Measurements from ENCODE around the gene MKRN2. TPM values are rescaled to one million over a fixed set of nuclear protein-coding genes. Genes with fewer than 3 reads are reported as not detected.
A peak's percentile ranks its signal among the peaks of the same experiment; 100 is the strongest.
"Not testable (repeated sequence)": the region's sequence is repeated elsewhere in the genome, so short reads cannot be mapped to it uniquely, and the experiment has no call there.

MKRN2 gene
- total and polyA plus RNA-seq, 2 donors (not counting 3 experiments of a cell fraction or from before 2014, with no cell fraction given) = 27.3 to 29.9 TPM

DNA sequence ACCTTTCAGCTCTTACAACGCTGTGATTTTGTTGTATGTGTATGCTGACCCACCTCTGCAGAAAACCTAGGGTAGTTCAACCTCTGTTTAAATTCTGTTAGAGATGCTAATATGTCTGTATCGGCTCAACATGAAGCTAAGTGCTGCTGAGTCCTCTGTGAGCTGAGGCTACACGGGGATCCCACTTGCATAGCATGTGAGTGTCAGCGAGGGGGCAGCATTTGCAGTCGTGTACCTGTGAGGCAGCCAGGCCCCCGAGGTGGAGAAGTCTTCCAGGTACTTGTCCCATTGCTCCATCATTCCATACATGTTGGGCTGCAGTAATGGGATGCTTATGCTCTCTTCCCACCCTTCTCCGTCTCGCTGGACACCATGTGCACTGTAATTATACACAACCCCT lies 15.3 kb upstream of the MKRN2 start:
- no peak for DNase-seq (ENCODE audit: low read depth, low spot score)
- Histone ChIP-seq H3K9ac (replicated peaks; ENCODE audit: extremely low read depth, insufficient read depth, low read length) (no peak overlapping the region), H2AFZ (ENCODE audit: low read depth, low read length) (no peak overlapping the region), H3K9me1 (replicated peaks; ENCODE audit: control insufficient read depth, extremely low read depth, insufficient read depth, low read length) (no peaks in the 10 kb centered on the region), H4K20me1 (replicated peaks; ENCODE audit: control insufficient read depth, extremely low read depth, insufficient read depth, low read length) (no peaks in the 10 kb centered on the region), H3K27ac (ENCODE audit: insufficient read depth, low read depth, low read length) (no peak overlapping the region), H3K36me3 (ENCODE audit: control insufficient read depth in 2 of 2, extremely low read depth in 1 of 2, insufficient read depth in 2 of 2, low read length in 2 of 2) (no peaks in the 10 kb centered on the region), H3K27me3 (ENCODE audit: control insufficient read depth in 2 of 2, insufficient read depth in 2 of 2, low read length in 2 of 2) (no peaks in the 10 kb centered on the region), H3K9me3 (replicated peaks; ENCODE audit: control insufficient read depth, insufficient read depth, low read length) (no peaks in the 10 kb centered on the region), H3K4me1 (ENCODE audit: control insufficient read depth, extremely low read depth, insufficient read depth, low read length) (no peaks in the 10 kb centered on the region), H3K4me3 (replicated peaks in 1 of 3; ENCODE audit: insufficient read depth in 1 of 3, low read depth in 1 of 3, low read length in 3 of 3) (no peak overlapping the region), H3K79me2 (ENCODE audit: control insufficient read depth, insufficient read depth, low read length) (no peaks in the 10 kb centered on the region), H3K4me2 (ENCODE audit: insufficient read depth, low read length) (no peak overlapping the region)
- CTCF ChIA-PET = interaction anchor here (1.1 kb wide), 1 partner anchor 20 kb away, joined by 3 read pairs; no protein-coding TSS in a partner anchor
- no TSS peak for BruUV-seq (replicated peaks)
- POLR2A ChIA-PET = no interaction called here
- intact Hi-C loops (cut with micrococcal nuclease) (no loop called here), dilution Hi-C loops (cut with MboI; ENCODE audit: extremely low pct_ligation_motif_present, low sequenced_read_pairs) (no loop called here)
- TF ChIP-seq MYC (IDR thresholded peaks at IDR 0.05; ENCODE audit: low read depth, low read length) = no peak
- TF ChIP-seq, protein P1, sequence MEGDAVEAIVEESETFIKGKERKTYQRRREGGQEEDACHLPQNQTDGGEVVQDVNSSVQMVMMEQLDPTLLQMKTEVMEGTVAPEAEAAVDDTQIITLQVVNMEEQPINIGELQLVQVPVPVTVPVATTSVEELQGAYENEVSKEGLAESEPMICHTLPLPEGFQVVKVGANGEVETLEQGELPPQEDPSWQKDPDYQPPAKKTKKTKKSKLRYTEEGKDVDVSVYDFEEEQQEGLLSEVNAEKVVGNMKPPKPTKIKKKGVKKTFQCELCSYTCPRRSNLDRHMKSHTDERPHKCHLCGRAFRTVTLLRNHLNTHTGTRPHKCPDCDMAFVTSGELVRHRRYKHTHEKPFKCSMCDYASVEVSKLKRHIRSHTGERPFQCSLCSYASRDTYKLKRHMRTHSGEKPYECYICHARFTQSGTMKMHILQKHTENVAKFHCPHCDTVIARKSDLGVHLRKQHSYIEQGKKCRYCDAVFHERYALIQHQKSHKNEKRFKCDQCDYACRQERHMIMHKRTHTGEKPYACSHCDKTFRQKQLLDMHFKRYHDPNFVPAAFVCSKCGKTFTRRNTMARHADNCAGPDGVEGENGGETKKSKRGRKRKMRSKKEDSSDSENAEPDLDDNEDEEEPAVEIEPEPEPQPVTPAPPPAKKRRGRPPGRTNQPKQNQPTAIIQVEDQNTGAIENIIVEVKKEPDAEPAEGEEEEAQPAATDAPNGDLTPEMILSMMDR (IDR thresholded peaks at IDR 0.05; ENCODE audit: extremely low read depth in 1 of 2, insufficient read depth in 1 of 2, low read depth in 1 of 2, low read length in 2 of 2) = peak in 1 of 2 donors; percentile 16
- no peak for FAIRE-seq

DNA sequence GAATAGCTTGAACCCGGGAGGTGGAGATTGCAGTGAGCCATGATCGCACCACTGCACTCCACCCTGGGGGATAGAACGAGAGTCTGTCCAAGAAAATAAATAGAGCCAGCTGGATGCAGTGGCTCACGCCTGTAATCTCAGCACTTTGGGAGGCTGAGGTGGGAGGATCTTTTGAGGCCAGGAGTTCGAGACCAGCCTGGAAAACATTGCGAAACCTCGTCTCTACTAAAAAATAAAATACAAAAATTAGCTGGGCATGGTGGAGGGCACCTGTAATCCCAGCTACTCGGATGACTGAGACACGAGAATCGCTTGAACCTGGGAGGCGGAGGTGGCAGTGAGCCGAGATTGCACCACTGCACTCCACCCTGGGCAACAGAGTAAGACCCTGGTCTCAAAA lies 13.4 kb upstream of the MKRN2 start:
- H4K20me1 ChIP-seq (replicated peaks; ENCODE audit: control insufficient read depth, extremely low read depth, insufficient read depth, low read length); H3K9ac ChIP-seq (replicated peaks; ENCODE audit: extremely low read depth, insufficient read depth, low read length); H3K27me3 ChIP-seq (ENCODE audit: control insufficient read depth in 2 of 2, insufficient read depth in 2 of 2, low read length in 2 of 2); H3K4me3 ChIP-seq (replicated peaks in 1 of 3; ENCODE audit: insufficient read depth in 1 of 3, low read depth in 1 of 3, low read length in 3 of 3); intact Hi-C loops (cut with micrococcal nuclease); H3K4me2 ChIP-seq (ENCODE audit: insufficient read depth, low read length); POLR2A ChIA-PET; BruUV-seq (replicated peaks); FAIRE-seq; H2AFZ ChIP-seq (ENCODE audit: low read depth, low read length); H3K36me3 ChIP-seq (ENCODE audit: control insufficient read depth in 2 of 2, extremely low read depth in 1 of 2, insufficient read depth in 2 of 2, low read length in 2 of 2); H3K79me2 ChIP-seq (ENCODE audit: control insufficient read depth, insufficient read depth, low read length); H3K9me1 ChIP-seq (replicated peaks; ENCODE audit: control insufficient read depth, extremely low read depth, insufficient read depth, low read length); dilution Hi-C loops (cut with MboI; ENCODE audit: extremely low pct_ligation_motif_present, low sequenced_read_pairs); H3K9me3 ChIP-seq (replicated peaks; ENCODE audit: control insufficient read depth, insufficient read depth, low read length); H3K27ac ChIP-seq (ENCODE audit: insufficient read depth, low read depth, low read length); DNase-seq (ENCODE audit: low read depth, low spot score); H3K4me1 ChIP-seq (ENCODE audit: control insufficient read depth, extremely low read depth, insufficient read depth, low read length): not testable (repeated sequence)
- CTCF ChIA-PET = interaction anchor here (1.1 kb wide), 1 partner anchor 10 kb away, joined by 3 read pairs; no protein-coding TSS in a partner anchor

Measured in endothelial cell of umbilical vein (primary cell).